Liver (tissue), 3 donors: ENCODE measurements around the gene TRIM33.

ENCODE experiments used
- GABPA ChIP-seq, 2 donors: IDR thresholded peaks in 1 of 2; conservative IDR thresholded peaks in 1 of 2; 2 replicates each; pipeline ENCODE4 v1.6.1; 2016; ENCODE audit warnings: antibody characterized with exemption in 2 of 2, mild to moderate bottlenecking in 1 of 2, moderate library complexity in 1 of 2
- MAX ChIP-seq: IDR thresholded peaks from 2 replicates; pipeline ENCODE4 v1.6.1; 2016; ENCODE audit warnings: antibody characterized with exemption
- RAD21 ChIP-seq, 2 donors: IDR thresholded peaks; 2 replicates each; pipeline ENCODE4 v1.6.1; 2016; ENCODE audit warnings: antibody characterized with exemption in 2 of 2, mild to moderate bottlenecking in 2 of 2
- ZBTB33 ChIP-seq: IDR thresholded peaks from 2 replicates; pipeline ENCODE4 v1.6.1; 2016; ENCODE audit warnings: antibody characterized with exemption
- TF ChIP-seq, protein P1 (sequence below): fragments of 150-350 bp; IDR thresholded peaks from 2 replicates; pipeline ENCODE4 v1.5.1; 2017; ENCODE audit warnings: improper control_type of control experiment, low read depth, low read length; ENCODE audit not compliant: missing input control
- donor health status: healthy.
- donor health status: healthy.

DNA sequence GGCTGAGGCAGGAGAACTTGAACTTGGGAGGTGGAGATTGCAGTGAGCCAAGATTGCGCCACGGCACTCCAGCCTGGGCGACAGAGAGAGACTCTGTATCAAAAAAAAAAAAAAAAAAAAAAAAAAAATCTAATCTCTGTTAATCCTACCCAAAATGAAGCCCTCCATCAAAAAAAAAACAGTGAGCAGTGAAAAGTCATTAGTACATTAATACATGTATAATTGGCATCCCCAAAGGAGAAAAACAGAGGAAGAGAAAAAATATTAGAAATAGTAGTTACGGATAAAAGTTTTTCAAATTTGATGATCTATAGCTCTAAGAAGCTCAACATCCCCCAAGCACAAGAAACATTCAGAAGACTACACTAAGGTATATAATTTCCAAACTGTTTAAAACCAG is 71.6 kb downstream of the TRIM33 start:
- TF ChIP-seq, protein P1, sequence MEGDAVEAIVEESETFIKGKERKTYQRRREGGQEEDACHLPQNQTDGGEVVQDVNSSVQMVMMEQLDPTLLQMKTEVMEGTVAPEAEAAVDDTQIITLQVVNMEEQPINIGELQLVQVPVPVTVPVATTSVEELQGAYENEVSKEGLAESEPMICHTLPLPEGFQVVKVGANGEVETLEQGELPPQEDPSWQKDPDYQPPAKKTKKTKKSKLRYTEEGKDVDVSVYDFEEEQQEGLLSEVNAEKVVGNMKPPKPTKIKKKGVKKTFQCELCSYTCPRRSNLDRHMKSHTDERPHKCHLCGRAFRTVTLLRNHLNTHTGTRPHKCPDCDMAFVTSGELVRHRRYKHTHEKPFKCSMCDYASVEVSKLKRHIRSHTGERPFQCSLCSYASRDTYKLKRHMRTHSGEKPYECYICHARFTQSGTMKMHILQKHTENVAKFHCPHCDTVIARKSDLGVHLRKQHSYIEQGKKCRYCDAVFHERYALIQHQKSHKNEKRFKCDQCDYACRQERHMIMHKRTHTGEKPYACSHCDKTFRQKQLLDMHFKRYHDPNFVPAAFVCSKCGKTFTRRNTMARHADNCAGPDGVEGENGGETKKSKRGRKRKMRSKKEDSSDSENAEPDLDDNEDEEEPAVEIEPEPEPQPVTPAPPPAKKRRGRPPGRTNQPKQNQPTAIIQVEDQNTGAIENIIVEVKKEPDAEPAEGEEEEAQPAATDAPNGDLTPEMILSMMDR, result no peak
- TF ChIP-seq RAD21 (IDR thresholded peaks at IDR 0.05) (no peak), GABPA (IDR thresholded peaks at IDR 0.05 in 1 of 2, conservative IDR thresholded peaks at IDR 0.05 in 1 of 2) (no peak), ZBTB33 (no peak), MAX (no peak)
